Measurements from ENCODE around the gene USP22. TPM values are rescaled to one million over a fixed set of nuclear protein-coding genes. Genes with fewer than 3 reads are reported as not detected.

Gene USP22
- total RNA-seq, 4 donors from 2014 or later: 127 to 262 (median 197) TPM

DNA sequence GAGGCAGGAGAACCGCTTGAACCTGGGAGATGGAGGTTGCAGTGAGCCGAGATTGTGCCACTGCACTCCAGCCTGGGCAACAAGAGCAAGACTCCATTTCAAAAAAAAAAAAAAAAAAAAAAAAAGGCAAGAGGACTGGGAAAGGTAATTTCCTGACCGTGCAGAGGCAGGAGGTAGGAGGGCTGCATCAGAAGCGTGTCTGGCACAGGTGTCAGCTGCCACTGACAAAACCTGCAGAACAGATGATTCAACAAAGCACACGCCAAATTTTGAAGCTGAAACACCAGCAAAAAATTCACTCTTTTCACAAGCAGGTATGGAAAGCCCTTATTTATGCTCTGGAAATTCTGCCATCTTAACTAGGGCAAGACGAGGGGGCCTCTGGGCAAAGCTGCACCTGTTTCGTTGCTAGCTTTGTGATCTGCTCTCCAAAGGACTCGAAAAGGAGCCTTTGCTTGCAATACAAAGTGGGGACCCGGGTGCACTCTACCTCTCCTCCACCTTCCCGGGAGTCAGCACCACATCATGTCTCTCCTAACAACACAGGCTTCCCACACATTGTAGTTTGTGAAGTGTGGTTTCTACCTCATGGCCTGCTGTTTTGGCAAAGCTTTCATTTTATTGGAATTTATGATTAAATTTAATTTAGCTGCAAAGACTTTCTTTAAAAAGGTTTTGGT, 33.7 kb downstream of the USP22 start:
- DNase-seq: no peak
- peaks cover 0 to 3% of the 10 kb centered on the region in 2 donors for H3K4me1 ChIP-seq
- intact Hi-C loops (cut with DNase I): no loop called here

DNA sequence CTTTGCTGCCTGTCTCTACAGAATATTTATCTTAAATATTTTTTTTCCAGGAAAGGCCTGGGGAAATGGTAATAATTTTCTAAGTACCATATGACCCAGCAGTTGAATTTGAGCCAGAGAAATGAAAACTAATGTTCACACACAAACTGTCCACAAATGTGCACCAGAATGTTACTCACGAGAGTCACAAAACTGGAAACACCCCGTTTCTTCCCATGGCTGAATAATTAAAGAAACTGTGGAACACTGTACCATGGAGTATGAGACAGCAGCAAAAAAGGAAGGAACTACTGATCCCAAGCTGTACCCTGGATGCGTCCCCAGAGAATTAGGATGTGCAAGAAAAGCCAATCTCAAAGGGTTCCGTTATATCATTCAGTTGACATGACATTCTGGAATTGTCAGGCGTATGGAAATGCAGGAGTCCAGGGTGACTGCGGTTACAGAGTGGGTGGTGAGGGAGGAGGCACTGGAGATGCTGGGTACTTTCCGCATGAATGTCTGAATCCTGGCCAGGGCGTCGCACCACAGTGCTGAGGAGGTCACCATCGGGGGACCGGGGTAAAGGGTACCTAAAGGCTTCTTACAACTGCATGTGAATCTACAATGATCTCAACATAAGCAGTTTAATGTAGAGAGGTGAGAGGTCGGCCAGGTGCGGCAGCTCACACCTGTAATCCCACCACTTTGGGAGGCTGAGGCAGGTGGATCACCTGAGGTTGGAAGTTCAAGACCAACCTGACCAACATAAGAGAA, 34.5 kb downstream of the USP22 start:
- WGBS, 2 donors: 84 to 89% methylated on average over 13 of the region's 13 CpGs
- DNase-seq: no peak
- H3K27ac ChIP-seq: no peak overlapping the region
- no peaks in the 10 kb centered on the region for H3K27me3 ChIP-seq
- H3K9me3 ChIP-seq: no peaks in the 10 kb centered on the region
- no peak overlapping the region for H3K4me3 ChIP-seq (replicated peaks in 1 of 3)
- TF ChIP-seq, protein P1, sequence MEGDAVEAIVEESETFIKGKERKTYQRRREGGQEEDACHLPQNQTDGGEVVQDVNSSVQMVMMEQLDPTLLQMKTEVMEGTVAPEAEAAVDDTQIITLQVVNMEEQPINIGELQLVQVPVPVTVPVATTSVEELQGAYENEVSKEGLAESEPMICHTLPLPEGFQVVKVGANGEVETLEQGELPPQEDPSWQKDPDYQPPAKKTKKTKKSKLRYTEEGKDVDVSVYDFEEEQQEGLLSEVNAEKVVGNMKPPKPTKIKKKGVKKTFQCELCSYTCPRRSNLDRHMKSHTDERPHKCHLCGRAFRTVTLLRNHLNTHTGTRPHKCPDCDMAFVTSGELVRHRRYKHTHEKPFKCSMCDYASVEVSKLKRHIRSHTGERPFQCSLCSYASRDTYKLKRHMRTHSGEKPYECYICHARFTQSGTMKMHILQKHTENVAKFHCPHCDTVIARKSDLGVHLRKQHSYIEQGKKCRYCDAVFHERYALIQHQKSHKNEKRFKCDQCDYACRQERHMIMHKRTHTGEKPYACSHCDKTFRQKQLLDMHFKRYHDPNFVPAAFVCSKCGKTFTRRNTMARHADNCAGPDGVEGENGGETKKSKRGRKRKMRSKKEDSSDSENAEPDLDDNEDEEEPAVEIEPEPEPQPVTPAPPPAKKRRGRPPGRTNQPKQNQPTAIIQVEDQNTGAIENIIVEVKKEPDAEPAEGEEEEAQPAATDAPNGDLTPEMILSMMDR (IDR thresholded peaks at IDR 0.05): no peak
- no peak for TF ChIP-seq POLR2A (IDR thresholded peaks at IDR 0.05)
- peaks cover 0 to 3% of the 10 kb centered on the region in 2 donors for H3K4me1 ChIP-seq
- intact Hi-C loops (cut with DNase I): no loop called here
- H3K36me3 ChIP-seq: peaks cover 97 to 99% of the 10 kb centered on the region in 2 donors

More for the DNA sequence above, 33.7 kb downstream of the USP22 start:
- TF ChIP-seq, protein P1 (IDR thresholded peaks at IDR 0.05): no peak
- no peak for TF ChIP-seq POLR2A (IDR thresholded peaks at IDR 0.05)
- no peaks in the 10 kb centered on the region for H3K27me3 ChIP-seq
- no peak overlapping the region for H3K4me3 ChIP-seq (replicated peaks in 1 of 3)
- H3K9me3 ChIP-seq: no peaks in the 10 kb centered on the region
- peaks cover 95 to 97% of the 10 kb centered on the region in 2 donors for H3K36me3 ChIP-seq
- 85% methylated on average over 10 of the region's 10 CpGs for WGBS, 2 donors
- H3K27ac ChIP-seq: no peak overlapping the region

DNA sequence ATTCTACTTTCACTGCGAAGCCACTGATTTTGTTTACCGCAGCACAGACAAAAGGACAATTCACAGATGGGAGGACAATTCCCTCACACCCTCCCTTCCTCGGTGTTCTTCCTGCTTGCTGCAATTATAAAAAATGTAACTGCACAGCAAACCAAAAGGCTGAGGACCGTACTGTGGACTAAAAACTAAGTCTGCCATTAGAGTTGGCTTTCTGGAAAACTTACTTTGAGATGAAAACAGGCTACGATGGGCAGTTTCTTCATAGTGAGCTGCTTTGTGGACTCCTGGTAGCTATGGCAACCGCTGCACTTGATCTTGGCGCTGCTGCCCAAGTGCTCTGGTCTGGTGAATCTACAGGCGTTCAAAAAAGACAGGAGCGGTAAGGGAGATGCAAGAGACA, 35.2 kb downstream of the USP22 start:
- peaks cover 0 to 3% of the 10 kb centered on the region in 2 donors for H3K4me1 ChIP-seq
- TF ChIP-seq, protein P1 (IDR thresholded peaks at IDR 0.05): no peak
- 59 to 65% methylated on average over 9 of the region's 9 CpGs for WGBS, 2 donors
- no peak overlapping the region for H3K27ac ChIP-seq
- peak; percentile 76 to 85 for DNase-seq
- intact Hi-C loops (cut with DNase I): no loop called here
- H3K27me3 ChIP-seq: no peaks in the 10 kb centered on the region
- H3K36me3 ChIP-seq: peaks cover 97 to 99% of the 10 kb centered on the region in 2 donors
- no peak overlapping the region for H3K4me3 ChIP-seq (replicated peaks in 1 of 3)
- H3K9me3 ChIP-seq: no peaks in the 10 kb centered on the region

DNA sequence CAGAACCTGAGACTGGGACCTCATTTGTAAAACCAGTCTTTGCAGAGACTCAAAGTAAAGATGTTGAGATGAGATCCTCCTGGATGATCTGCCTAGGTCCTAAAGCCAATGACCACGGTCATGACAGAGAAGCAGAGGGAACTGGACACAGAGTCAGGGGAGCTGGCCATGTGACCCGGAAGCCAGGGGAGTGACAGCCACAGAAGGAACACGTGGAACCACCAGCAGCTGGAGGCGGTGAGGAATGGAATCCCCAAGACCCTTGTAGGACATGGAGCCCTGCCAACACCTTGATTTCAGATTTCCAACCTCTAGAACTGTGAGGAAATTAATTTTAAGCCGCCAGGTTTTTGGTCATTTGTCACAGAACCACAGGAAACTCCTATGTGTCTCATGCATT, 37.0 kb downstream of the USP22 start:
- Histone ChIP-seq H3K27ac (no peak overlapping the region), H3K36me3 (peaks cover 93 to 94% of the 10 kb centered on the region in 2 donors), H3K9me3 (no peaks in the 10 kb centered on the region), H3K27me3 (no peaks in the 10 kb centered on the region), H3K4me3 (replicated peaks in 1 of 3) (no peak overlapping the region), H3K4me1 (peaks cover 0 to 3% of the 10 kb centered on the region in 2 donors)
- WGBS, 2 donors: 77 to 85% methylated on average over 5 of the region's 5 CpGs
- no peak for DNase-seq
- intact Hi-C loops (cut with DNase I): no loop called here
- TF ChIP-seq, protein P1 (IDR thresholded peaks at IDR 0.05): no peak
- no peak for TF ChIP-seq POLR2A (IDR thresholded peaks at IDR 0.05)

DNA sequence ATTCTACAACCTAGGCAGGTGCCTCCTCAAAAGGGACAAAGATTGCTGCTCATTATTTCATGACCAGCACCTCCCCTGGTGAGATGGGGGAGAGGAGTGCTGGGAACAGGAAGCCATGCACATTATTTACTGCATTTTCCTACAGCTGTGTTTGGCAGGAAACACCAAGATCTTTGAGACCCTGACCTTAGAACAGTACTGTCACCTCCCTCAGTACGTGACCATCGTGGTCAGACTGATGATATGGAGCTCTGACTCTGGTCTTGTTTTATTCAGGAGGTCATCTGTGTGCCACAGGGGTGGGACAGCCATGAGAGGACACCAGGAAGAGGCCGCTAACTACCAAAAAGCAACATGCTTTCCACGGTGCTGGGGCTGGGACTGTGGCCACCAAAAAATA, 37.4 kb downstream of the USP22 start:
- intact Hi-C loops (cut with DNase I): no loop called here
- Histone ChIP-seq H3K27ac (no peak overlapping the region), H3K27me3 (no peaks in the 10 kb centered on the region), H3K9me3 (no peaks in the 10 kb centered on the region), H3K4me3 (replicated peaks in 1 of 3) (no peak overlapping the region), H3K4me1 (peaks cover 0 to 3% of the 10 kb centered on the region in 2 donors), H3K36me3 (peaks cover 90 to 92% of the 10 kb centered on the region in 2 donors)
- 70 to 71% methylated on average over 4 of the region's 4 CpGs for WGBS, 2 donors
- TF ChIP-seq, protein P1 (IDR thresholded peaks at IDR 0.05): no peak
- TF ChIP-seq POLR2A (IDR thresholded peaks at IDR 0.05): no peak
- no peak for DNase-seq

Measured in thyroid gland (tissue), 4 donors.